Stimulated activated CD8-positive, alpha-beta memory T cell treated with anti-CD3 and anti-CD28 coated beads, Interleukin-2, amount 100 ng/mL, for 48 hours (primary cell): ENCODE data around the gene UBXN2A.

Experiments
- DNase-seq, 2 donors: peaks; one replicate each; pipeline ENCODE4 v3.0.0-alpha.2; 2020; ENCODE audit warnings: low read depth in 2 of 2

Gene UBXN2A

GRCh38 chr2:23939987-23940717 lies at the start of gene UBXN2A:
Gene UBXN2A (plus strand): TSS chr2:23940463. CDS start chr2:23958315, 17,852 bp downstream.
- peak; percentile 60 to 63 for DNase-seq

- no peak for DNase-seq
Measured at GRCh38 chr2:23900133-23900532, 40.1 kb upstream of the UBXN2A start.

GRCh38 chr2:23900541-23901322 lies 39.5 kb upstream of the UBXN2A start:
- DNase-seq = no peak

- no peak for DNase-seq
Measured at GRCh38 chr2:23901966-23902846, 38.1 kb upstream of the UBXN2A start.

- DNase-seq = no peak
Measured at GRCh38 chr2:23903034-23903433, 37.2 kb upstream of the UBXN2A start.

- DNase-seq = no peak
Measured at GRCh38 chr2:23904215-23904614, 36.0 kb upstream of the UBXN2A start.

GRCh38 chr2:23904692-23905091 lies 35.6 kb upstream of the UBXN2A start:
- DNase-seq = no peak

GRCh38 chr2:23905155-23905554 lies 35.1 kb upstream of the UBXN2A start:
- no peak for DNase-seq

- DNase-seq = no peak
Measured at GRCh38 chr2:23912054-23912453, 28.2 kb upstream of the UBXN2A start.

- no peak for DNase-seq
Measured at GRCh38 chr2:23915327-23915726, 24.9 kb upstream of the UBXN2A start.

- no peak for DNase-seq
Measured at GRCh38 chr2:23916727-23917405, 23.4 kb upstream of the UBXN2A start.

GRCh38 chr2:23918837-23919489 lies 21.3 kb upstream of the UBXN2A start:
- DNase-seq = no peak

GRCh38 chr2:23924589-23925359 lies 15.5 kb upstream of the UBXN2A start:
- no peak for DNase-seq

- DNase-seq = peak; percentile 30 to 31
Measured at GRCh38 chr2:23925702-23926289, 14.5 kb upstream of the UBXN2A start.

GRCh38 chr2:23926290-23926749 lies 13.9 kb upstream of the UBXN2A start:
- DNase-seq = peak in 1 of 2 donors; percentile 23

GRCh38 chr2:23926750-23927571 lies 13.3 kb upstream of the UBXN2A start, which contains the start of gene ATAD2B:
Gene ATAD2B (minus strand): TSS chr2:23927123. CDS start chr2:23926770, 353 bp downstream.
- DNase-seq = peak; percentile 87 to 89

GRCh38 chr2:23934259-23934658 lies 6.0 kb upstream of the UBXN2A start:
- DNase-seq = no peak

- no peak for DNase-seq
Measured at GRCh38 chr2:23940718-23941620, 706 bp downstream of the UBXN2A start.
